IMR-90 (cell line): ENCODE results near the gene SRCAP. TPM values are rescaled to one million over a fixed set of nuclear protein-coding genes. Genes with fewer than 3 reads are reported as not detected.

Experiments
- ATAC-seq: fragments of 200-7000 bp; cut with Tn5 transposase; 2 replicates; pipeline ENCODE4 v1.9.1; 2020; ENCODE audit warnings: low read depth, mild to moderate bottlenecking, moderate library complexity
- BruUV-seq: library from RNA; stranded (reverse); fragments of 400-500 nt; replicated peaks from 2 replicates; lab custom pipeline; 2021; lab: Mats Ljungman, UMichigan
- CTCF ChIA-PET: fragments of 300-600 bp; formaldehyde crosslinking; extraction: SDS; loops from one replicate; lab custom pipeline; 2021; ENCODE audit warnings: antibody characterized with exemption; lab: Yijun Ruan, JAX
- POLR2A ChIA-PET: fragments of 300-600 bp; sonication (Branson Sonifier 250); formaldehyde crosslinking; loops from one replicate; lab custom pipeline; 2022; ENCODE audit warnings: antibody characterized with exemption; ENCODE audit not compliant: unreplicated experiment; lab: Charles Lee
- DNase-seq: peaks from one replicate; pipeline ENCODE4 v3.0.0; 2013
- H2AFZ ChIP-seq: replicated peaks from 2 replicates; pipeline ENCODE3; 2013; ENCODE audit warnings: low read length, mild to moderate bottlenecking; ENCODE audit not compliant: poor library complexity
- H2AK5ac ChIP-seq: 2 replicates; pipeline ENCODE4 v1.6.1; 2013; ENCODE audit warnings: low read depth, low read length, inconsistent platforms
- H2AK9ac ChIP-seq: replicated peaks from 2 replicates; pipeline ENCODE3; 2013; ENCODE audit warnings: mild to moderate bottlenecking, low read depth, low read length, moderate library complexity; ENCODE audit not compliant: poor library complexity
- H2BK120ac ChIP-seq: 2 replicates; pipeline ENCODE4 v1.6.1; 2013; ENCODE audit warnings: low read depth, low read length, inconsistent platforms
- H2BK15ac ChIP-seq: 3 replicates; pipeline ENCODE4 v1.6.1; 2013; ENCODE audit warnings: low read depth, low read length, inconsistent platforms
- H2BK20ac ChIP-seq: 2 replicates; pipeline ENCODE4 v1.6.1; 2013; ENCODE audit warnings: low read depth, mild to moderate bottlenecking, inconsistent platforms, low read length, moderate library complexity
- H2BK5ac ChIP-seq: 2 replicates; pipeline ENCODE4 v1.6.1; 2013; ENCODE audit warnings: mild to moderate bottlenecking, low read depth, low read length, inconsistent platforms; ENCODE audit not compliant: poor library complexity, severe bottlenecking
- H3K14ac ChIP-seq: replicated peaks from 2 replicates; pipeline ENCODE4 v1.6.1; 2013; ENCODE audit warnings: low read depth, low read length, inconsistent platforms
- H3K18ac ChIP-seq: 2 replicates; pipeline ENCODE4 v1.6.1; 2013; ENCODE audit warnings: low read depth, low read length, control low read depth
- H3K23ac ChIP-seq: 2 replicates; pipeline ENCODE4 v1.6.1; 2013; ENCODE audit warnings: low read depth, low read length, inconsistent platforms
- H3K27ac ChIP-seq: 2 replicates; pipeline ENCODE4 v1.5.1; 2013; ENCODE audit warnings: mild to moderate bottlenecking, control low read depth, low read length; ENCODE audit not compliant: insufficient read depth
- H3K27me3 ChIP-seq: 2 replicates; pipeline ENCODE4 v1.6.1; 2013; ENCODE audit warnings: low read length; ENCODE audit not compliant: control insufficient read depth, insufficient read depth
- H3K36me3 ChIP-seq: 2 replicates; pipeline ENCODE4 v1.6.1; 2013; ENCODE audit warnings: low read length, mixed read lengths; ENCODE audit not compliant: control insufficient read depth, insufficient read depth
- H3K4ac ChIP-seq: 2 replicates; pipeline ENCODE4 v1.6.1; 2013; ENCODE audit warnings: low read depth, low read length, inconsistent platforms
- H3K4me1 ChIP-seq: 2 replicates; pipeline ENCODE4 v1.6.1; 2013; ENCODE audit warnings: low read length, mixed read lengths; ENCODE audit not compliant: control insufficient read depth, insufficient read depth
- H3K4me2 ChIP-seq: 2 replicates; pipeline ENCODE4 v1.6.1; 2013; ENCODE audit warnings: low read depth, mild to moderate bottlenecking, control low read depth, low read length, moderate library complexity
- H3K4me3 ChIP-seq: 2 replicates; pipeline ENCODE4 v1.5.1; 2013; ENCODE audit warnings: low read depth, mild to moderate bottlenecking, control low read depth, low read length, moderate library complexity; ENCODE audit not compliant: insufficient read depth
- H3K56ac ChIP-seq: 2 replicates; pipeline ENCODE4 v1.6.1; 2013; ENCODE audit warnings: low read length, inconsistent platforms; ENCODE audit not compliant: insufficient read depth; ENCODE audit errors: extremely low read depth
- H3K79me1 ChIP-seq, 2 experiments: 2 replicates each; pipeline ENCODE4 v1.6.1; 2013; ENCODE audit warnings: low read length in 2 of 2, inconsistent platforms in 1 of 2, low read depth in 1 of 2
- H3K9ac ChIP-seq: 2 replicates; pipeline ENCODE4 v1.6.1; 2013; ENCODE audit warnings: low read depth, low read length, control low read depth
- H3K9me1 ChIP-seq: 2 replicates; pipeline ENCODE4 v1.6.1; 2013; ENCODE audit warnings: low read length, inconsistent platforms; ENCODE audit not compliant: insufficient read depth
- H3K9me3 ChIP-seq: 2 replicates; pipeline ENCODE4 v1.6.1; 2013; ENCODE audit warnings: low read length; ENCODE audit not compliant: control insufficient read depth, insufficient read depth
- H4K20me1 ChIP-seq: 2 replicates; pipeline ENCODE4 v1.6.1; 2013; ENCODE audit warnings: low read length, inconsistent platforms; ENCODE audit not compliant: insufficient read depth
- H4K5ac ChIP-seq: 2 replicates; pipeline ENCODE4 v1.6.1; 2013; ENCODE audit warnings: mild to moderate bottlenecking, low read depth, low read length, control low read depth
- H4K8ac ChIP-seq, 2 experiments: 2 replicates each; pipeline ENCODE4 v1.6.1; 2013; ENCODE audit warnings: low read depth in 2 of 2, low read length in 2 of 2, control low read depth in 1 of 2, inconsistent platforms in 1 of 2
- H4K91ac ChIP-seq: 2 replicates; pipeline ENCODE4 v1.6.1; 2013; ENCODE audit warnings: low read depth, low read length, inconsistent platforms; ENCODE audit not compliant: insufficient read depth
- CEBPB ChIP-seq: IDR thresholded peaks from 2 replicates; pipeline ENCODE4 v1.6.1; 2012; ENCODE audit warnings: low read depth, low read length, improper control_type of control experiment
- CHD1 ChIP-seq: IDR thresholded peaks from 2 replicates; pipeline ENCODE4 v1.6.1; 2012; ENCODE audit warnings: low read depth, low read length, improper control_type of control experiment
- MAFK ChIP-seq: IDR thresholded peaks from 2 replicates; pipeline ENCODE4 v1.6.1; 2012; ENCODE audit warnings: low read depth, low read length, improper control_type of control experiment
- MAZ ChIP-seq: IDR thresholded peaks from 2 replicates; pipeline ENCODE4 v1.6.1; 2012; ENCODE audit warnings: low read depth, mild to moderate bottlenecking, low read length, improper control_type of control experiment, moderate library complexity, borderline replicate concordance
- MXI1 ChIP-seq: IDR thresholded peaks from 2 replicates; pipeline ENCODE4 v1.6.1; 2012; ENCODE audit warnings: low read depth, mild to moderate bottlenecking, low read length, moderate library complexity, borderline replicate concordance
- NFE2L2 ChIP-seq: fragments of 150-350 bp; IDR thresholded peaks from 2 replicates; pipeline ENCODE4 v1.6.1; 2016; ENCODE audit warnings: low read depth, mild to moderate bottlenecking, low read length
- RAD21 ChIP-seq: IDR thresholded peaks from 2 replicates; pipeline ENCODE4 v1.6.1; 2012; ENCODE audit warnings: low read length, improper control_type of control experiment
- RCOR1 ChIP-seq: IDR thresholded peaks from 2 replicates; pipeline ENCODE4 v1.6.1; 2012; ENCODE audit warnings: mild to moderate bottlenecking, low read length, improper control_type of control experiment; ENCODE audit not compliant: insufficient replicate concordance
- RFX5 ChIP-seq: IDR thresholded peaks from 2 replicates; pipeline ENCODE4 v1.8.0; 2012; ENCODE audit warnings: low read depth, mild to moderate bottlenecking, low read length, moderate library complexity
- SMC3 ChIP-seq: fragments of 150-350 bp; IDR thresholded peaks from 2 replicates; pipeline ENCODE4 v1.6.1; 2016; ENCODE audit warnings: low read depth, mild to moderate bottlenecking, antibody characterized with exemption, low read length, moderate library complexity
- USF2 ChIP-seq: fragments of 150-350 bp; IDR thresholded peaks from 2 replicates; pipeline ENCODE4 v1.6.1; 2017; ENCODE audit warnings: mild to moderate bottlenecking, antibody characterized with exemption, low read length, low read depth
- WGBS, 2 experiments: methylation state at CpG; one replicate each; pipeline versions ENCODE4 v1.1.5 to v1.1.7; 2013; ENCODE audit warnings: missing lambda C conversion rate in 2 of 2; ENCODE audit not compliant: insufficient read length in 1 of 2; ENCODE audit errors: extremely low coverage in 2 of 2; 5-methylcytosine and 5-hydroxymethylcytosine counted together
- dilution Hi-C: fragments of 300-500 bp; cut with HindIII; formaldehyde crosslinking; loops from one replicate; pipeline ENCODE4 v1.14.3; 2018; ENCODE audit warnings: low sequenced_read_pairs; ENCODE audit not compliant: unreplicated experiment
- in situ Hi-C: fragments of 300-500 bp; cut with MboI; formaldehyde crosslinking; loops from 3 replicates; pipeline ENCODE4 v1.14.3; 2019; ENCODE audit warnings: low sequenced_read_pairs, inconsistent platforms, mixed read lengths
- intact Hi-C: fragments of 100-400 bp; cut with micrococcal nuclease; formaldehyde crosslinking; loops from 2 replicates; pipeline ENCODE4 v1.10.0; 2022
- polyA plus RNA-seq, 3 experiments: library from polyadenylated mRNA; depleted of rRNA; stranded (reverse); fragments of >200 nt; gene quantifications; 2 replicates each; pipeline ENCODE4 v1.2.3, GENCODE V29; 2012; ENCODE audit warnings: low replicate concordance in 1 of 3
- total RNA-seq: library from RNA; depleted of rRNA; stranded (reverse); fragments of >200 nt; gene quantifications from 2 replicates; pipeline ENCODE4 v1.2.3, GENCODE V29; 2012
- TF ChIP-seq, protein P1 (sequence below): fragments of 150-350 bp; IDR thresholded peaks from 2 replicates; pipeline ENCODE4 v1.6.1; 2016; ENCODE audit warnings: low read depth, mild to moderate bottlenecking, low read length, moderate library complexity, borderline replicate concordance
- TF ChIP-seq, protein P2 (sequence below): conservative IDR thresholded peaks from 2 replicates; pipeline ENCODE4 v1.5.1; 2012; ENCODE audit warnings: mild to moderate bottlenecking, low read depth, low read length, improper control_type of control experiment

SRCAP gene
- total and polyA plus RNA-seq, 2 of the 4 experiments (the other 2 are of a cell fraction), result 4.5 to 8.2 TPM

DNA sequence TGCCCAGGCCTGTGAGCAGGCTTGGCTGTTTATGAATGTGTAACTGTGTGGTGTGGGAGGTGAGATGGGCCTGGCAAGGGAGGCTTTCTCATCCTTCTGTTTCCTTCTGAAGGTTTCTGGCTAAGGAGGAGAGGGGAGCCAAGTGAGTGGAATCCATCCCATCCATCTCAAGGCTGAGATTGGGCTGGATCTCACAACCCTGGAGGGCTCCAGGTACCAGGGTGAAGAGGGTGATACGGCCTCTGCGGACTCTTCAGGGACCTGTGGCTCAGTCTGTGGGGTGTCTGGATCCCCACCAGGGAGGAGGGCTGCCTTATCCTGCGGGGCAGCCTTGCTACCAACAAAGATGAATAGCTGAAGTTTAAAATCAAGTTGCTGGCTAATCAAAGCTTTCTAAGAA is 81.0 kb downstream of the SRCAP start:
- Histone ChIP-seq H3K18ac (no peak overlapping the region), H3K56ac (no peak overlapping the region), H3K27ac (no peak overlapping the region), H3K9ac (no peak overlapping the region), H2BK120ac (no peak overlapping the region), H3K4me2 (no peak overlapping the region), H3K14ac (no peak overlapping the region), H3K4ac (no peak overlapping the region), H4K5ac (no peak overlapping the region), H4K20me1 (peaks cover 6% of the 10 kb centered on the region), H2AFZ (no peak overlapping the region), H3K23ac (no peak overlapping the region), H3K36me3 (peaks cover 38% of the 10 kb centered on the region), H3K4me1 (peaks cover 9% of the 10 kb centered on the region), H4K91ac (no peak overlapping the region), H3K27me3 (no peaks in the 10 kb centered on the region), H2BK15ac (no peak overlapping the region), H2BK5ac (no peak overlapping the region), H2AK5ac (no peak overlapping the region), H2BK20ac (no peak overlapping the region), H2AK9ac (no peak overlapping the region), H3K9me3 (no peaks in the 10 kb centered on the region), H3K79me1 (peaks cover 17 to 65% of the 10 kb centered on the region in 2 experiments), H4K8ac (no peak overlapping the region), H3K4me3 (no peak overlapping the region), H3K9me1 (peaks cover 27% of the 10 kb centered on the region; the same call in 1 of the 2 replicates)
- ATAC-seq, result no peak
- DNase-seq, result no peak
- WGBS, 2 experiments, result 100% methylated on average over 1 of the region's 3 CpGs; no CpG with 5 or more reads in 1 of the 2 experiments
- CTCF ChIA-PET, result no interaction called here
- no TSS peak for BruUV-seq
- in situ Hi-C loops, result no loop called here
- dilution Hi-C loops, result no loop called here
- POLR2A ChIA-PET, result no interaction called here
- intact Hi-C loops, result no loop called here
- no peak for TF ChIP-seq NFE2L2
- TF ChIP-seq CHD1, result no peak
- no peak for TF ChIP-seq RAD21
- TF ChIP-seq, protein P1, sequence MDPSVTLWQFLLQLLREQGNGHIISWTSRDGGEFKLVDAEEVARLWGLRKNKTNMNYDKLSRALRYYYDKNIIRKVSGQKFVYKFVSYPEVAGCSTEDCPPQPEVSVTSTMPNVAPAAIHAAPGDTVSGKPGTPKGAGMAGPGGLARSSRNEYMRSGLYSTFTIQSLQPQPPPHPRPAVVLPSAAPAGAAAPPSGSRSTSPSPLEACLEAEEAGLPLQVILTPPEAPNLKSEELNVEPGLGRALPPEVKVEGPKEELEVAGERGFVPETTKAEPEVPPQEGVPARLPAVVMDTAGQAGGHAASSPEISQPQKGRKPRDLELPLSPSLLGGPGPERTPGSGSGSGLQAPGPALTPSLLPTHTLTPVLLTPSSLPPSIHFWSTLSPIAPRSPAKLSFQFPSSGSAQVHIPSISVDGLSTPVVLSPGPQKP, result no peak
- TF ChIP-seq CEBPB, result no peak
- TF ChIP-seq MAFK, result no peak
- TF ChIP-seq USF2, result no peak
- TF ChIP-seq SMC3, result no peak
- no peak for TF ChIP-seq MAZ
- TF ChIP-seq, protein P2, sequence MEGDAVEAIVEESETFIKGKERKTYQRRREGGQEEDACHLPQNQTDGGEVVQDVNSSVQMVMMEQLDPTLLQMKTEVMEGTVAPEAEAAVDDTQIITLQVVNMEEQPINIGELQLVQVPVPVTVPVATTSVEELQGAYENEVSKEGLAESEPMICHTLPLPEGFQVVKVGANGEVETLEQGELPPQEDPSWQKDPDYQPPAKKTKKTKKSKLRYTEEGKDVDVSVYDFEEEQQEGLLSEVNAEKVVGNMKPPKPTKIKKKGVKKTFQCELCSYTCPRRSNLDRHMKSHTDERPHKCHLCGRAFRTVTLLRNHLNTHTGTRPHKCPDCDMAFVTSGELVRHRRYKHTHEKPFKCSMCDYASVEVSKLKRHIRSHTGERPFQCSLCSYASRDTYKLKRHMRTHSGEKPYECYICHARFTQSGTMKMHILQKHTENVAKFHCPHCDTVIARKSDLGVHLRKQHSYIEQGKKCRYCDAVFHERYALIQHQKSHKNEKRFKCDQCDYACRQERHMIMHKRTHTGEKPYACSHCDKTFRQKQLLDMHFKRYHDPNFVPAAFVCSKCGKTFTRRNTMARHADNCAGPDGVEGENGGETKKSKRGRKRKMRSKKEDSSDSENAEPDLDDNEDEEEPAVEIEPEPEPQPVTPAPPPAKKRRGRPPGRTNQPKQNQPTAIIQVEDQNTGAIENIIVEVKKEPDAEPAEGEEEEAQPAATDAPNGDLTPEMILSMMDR, result no peak
- no peak for TF ChIP-seq MXI1
- no peak for TF ChIP-seq RCOR1
- no peak for TF ChIP-seq RFX5
